Measurements from ENCODE around the gene C3orf22.

The C3orf22 gene

GRCh38 chr3:126530171-126531050, 28.3 kb downstream of the C3orf22 start:
- DNase-seq (ENCODE audit: low read depth), result no peak
- no peak overlapping the region for H3K4me3 ChIP-seq (ENCODE audit: low read depth, low read length)

DNA sequence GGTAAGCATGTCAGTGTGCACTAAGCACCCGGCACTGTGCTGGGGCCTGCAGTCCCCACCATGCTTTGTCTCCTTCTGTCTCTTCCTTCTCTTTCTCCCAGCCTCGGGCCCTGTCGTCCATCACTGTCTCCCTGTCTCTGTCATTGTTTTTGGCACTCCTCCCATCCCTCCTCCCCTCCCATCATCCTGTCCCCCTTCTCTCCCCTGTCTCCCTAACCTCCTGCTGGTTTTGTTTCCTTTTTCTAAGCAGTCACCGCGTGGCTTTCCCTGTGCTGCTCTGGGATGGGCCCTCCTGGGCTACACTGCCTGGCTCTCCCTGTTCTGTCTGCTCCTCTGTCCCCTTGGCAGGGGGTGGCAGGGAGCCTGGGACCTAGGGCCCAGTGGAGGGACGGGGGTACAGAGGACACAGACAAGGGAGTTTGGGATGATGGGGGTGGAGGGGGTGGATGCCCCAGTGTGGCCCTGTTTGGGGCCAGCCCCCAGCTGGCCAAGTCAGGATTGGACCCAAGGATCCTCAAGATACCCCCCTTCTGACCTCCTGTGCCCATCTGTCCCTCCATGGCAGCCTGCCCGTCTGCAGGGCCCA, 29.1 kb downstream of the C3orf22 start:
- H3K4me3 ChIP-seq (ENCODE audit: low read depth, low read length), result no peak overlapping the region
- no peak for DNase-seq (ENCODE audit: low read depth)

GRCh38 chr3:126528800-126529541, 29.8 kb downstream of the C3orf22 start:
- no peak for DNase-seq (ENCODE audit: low read depth)
- no peak overlapping the region for H3K4me3 ChIP-seq (ENCODE audit: low read depth, low read length)

GRCh38 chr3:126528419-126528799, 30.3 kb downstream of the C3orf22 start:
- no peak overlapping the region for H3K4me3 ChIP-seq (ENCODE audit: low read depth, low read length)
- no peak for DNase-seq (ENCODE audit: low read depth)

DNA sequence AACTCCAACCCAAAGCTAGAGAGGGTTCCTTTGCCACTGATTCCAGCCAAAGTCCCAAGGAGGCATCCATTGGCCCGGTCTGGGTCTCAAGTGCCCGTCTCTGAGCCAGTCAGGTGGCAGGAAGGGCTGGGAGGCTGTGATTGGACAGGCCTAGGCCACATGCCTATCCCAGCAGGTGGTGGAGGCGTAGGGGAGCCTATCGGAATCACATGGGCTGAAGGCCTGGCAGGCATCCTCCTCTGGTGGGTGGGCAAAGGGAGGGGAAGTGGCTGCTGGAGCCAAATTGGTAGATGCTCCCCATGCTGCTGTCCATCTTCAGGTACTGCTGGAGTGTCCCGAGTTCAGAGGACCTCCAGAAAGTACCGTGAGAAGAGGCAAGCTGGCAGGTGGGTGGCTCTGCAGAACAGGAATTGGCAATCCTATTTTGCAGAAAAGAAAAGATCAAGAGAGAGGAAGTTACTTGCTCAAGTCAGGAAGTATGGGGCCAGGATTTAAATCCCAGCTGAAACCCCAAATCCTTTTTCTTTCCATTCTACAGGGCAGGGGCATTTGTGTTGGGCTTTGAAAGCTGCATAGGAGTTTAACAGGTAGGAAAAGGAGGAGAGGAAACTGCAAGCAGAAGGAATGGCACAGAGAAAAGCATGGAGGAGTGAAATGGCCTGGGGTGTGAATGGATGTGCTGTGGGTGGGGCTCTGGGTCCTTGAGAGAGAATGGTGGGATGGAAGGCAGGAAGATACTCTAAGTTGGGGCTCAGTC, 31.1 kb downstream of the C3orf22 start:
- no peak overlapping the region for H3K4me3 ChIP-seq (ENCODE audit: low read depth, low read length)
- no peak for DNase-seq (ENCODE audit: low read depth)

DNA sequence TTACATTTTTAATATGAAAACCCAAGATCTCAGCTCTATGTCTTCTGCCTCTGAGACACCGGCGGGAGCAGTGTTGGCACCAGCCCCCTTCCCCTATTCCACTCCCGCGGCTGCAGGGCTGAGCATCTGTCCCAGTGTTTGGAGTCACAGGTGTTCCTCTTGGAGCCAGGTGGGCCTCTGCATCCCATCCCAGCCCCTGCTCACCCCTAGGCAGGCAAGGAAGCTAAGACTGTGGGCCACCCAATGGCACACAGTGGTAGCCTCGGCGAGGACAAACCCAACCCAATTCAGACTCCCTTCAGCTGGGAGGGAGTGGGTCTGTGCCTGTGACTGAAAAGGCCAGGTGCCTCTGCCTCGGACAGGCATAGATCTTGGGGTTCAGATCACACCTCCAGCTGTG, 31.7 kb downstream of the C3orf22 start:
- no peak for DNase-seq (ENCODE audit: low read depth)
- H3K4me3 ChIP-seq (ENCODE audit: low read depth, low read length), result no peak overlapping the region

- DNase-seq (ENCODE audit: low read depth), result no peak
- no peak overlapping the region for H3K4me3 ChIP-seq (ENCODE audit: low read depth, low read length)
Observed at GRCh38 chr3:126526668-126527005, 32.1 kb downstream of the C3orf22 start.

DNA sequence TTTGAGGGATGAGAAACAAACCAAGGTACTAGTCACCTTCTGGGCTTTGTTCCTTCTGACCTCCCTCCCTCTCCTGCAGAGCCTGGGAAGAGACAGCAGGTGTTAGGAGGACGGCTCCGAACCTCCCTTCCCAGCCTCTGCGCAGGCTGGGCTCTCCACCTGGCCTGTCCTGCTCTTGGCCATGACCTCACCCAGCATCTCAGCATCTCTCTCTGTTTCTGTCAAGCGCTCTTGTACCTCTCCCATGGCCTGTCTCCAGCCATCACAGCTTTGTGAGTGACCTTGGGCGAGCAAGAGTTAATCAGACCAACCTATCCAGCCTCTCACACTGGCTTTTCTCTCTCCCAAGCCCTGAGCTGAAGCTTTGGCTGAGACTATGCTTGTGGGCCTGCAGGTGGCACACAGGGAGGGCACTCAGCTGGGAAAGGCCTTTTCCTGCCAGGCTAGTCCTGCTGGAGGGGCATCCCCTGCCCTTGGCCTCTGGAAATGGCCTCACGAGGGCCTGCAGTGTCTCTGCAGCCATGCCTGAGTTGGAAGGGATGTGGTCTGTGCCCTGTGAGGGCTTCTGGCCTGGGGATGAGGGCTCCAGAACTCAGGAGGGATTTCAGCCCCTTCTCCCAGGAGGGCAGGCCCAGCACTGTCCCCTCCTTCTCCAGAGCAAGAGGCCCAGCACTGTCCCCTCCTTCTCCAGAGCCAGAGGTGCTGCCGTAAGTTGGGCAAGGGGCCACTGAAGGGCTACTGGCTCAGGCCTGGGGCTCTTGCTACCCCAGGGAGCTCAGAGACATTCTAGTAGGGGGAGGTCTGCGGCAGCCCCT, 32.7 kb downstream of the C3orf22 start:
- DNase-seq (ENCODE audit: low read depth), result no peak
- no peak overlapping the region for H3K4me3 ChIP-seq (ENCODE audit: low read depth, low read length)

- no peak for DNase-seq (ENCODE audit: low read depth)
- H3K4me3 ChIP-seq (ENCODE audit: low read depth, low read length), result no peak overlapping the region
Observed at GRCh38 chr3:126525091-126525852, 33.5 kb downstream of the C3orf22 start.

DNA sequence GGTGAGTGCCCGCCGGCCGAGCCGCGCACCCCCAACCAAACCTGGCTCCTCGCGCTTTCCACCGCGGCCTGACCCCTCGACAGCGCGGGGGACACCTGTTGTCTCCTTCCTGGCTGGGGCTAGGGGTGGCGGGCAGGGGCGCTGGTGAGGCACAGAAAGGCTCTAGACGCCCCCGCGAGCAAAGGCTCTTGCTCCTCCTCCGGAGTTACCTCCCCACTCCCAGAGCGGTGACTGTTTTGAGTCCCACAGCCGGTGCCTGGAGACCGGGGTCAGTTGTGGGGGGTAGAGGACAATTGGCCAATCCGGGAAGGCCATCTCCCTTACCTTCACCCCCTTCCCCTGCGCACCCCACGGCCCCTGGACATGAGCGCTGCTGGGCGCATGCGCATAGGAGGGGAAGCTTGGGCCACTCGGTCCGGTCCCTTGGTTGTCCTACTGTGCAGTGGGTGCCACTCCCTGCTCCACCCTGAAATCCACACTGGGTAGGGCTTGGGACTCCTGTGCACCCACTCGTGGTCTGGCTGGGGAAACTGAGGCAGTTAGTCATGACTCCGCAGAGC, 34.2 kb downstream of the C3orf22 start:
- H3K4me3 ChIP-seq (ENCODE audit: low read depth, low read length), result peak overlapping the region; percentile 37
- DNase-seq (ENCODE audit: low read depth), result no peak

- DNase-seq (ENCODE audit: low read depth), result no peak
- H3K4me3 ChIP-seq (ENCODE audit: low read depth, low read length), result peak within 1 kb of the TSS; percentile 37
Observed at GRCh38 chr3:126523745-126524428, 34.8 kb downstream of the C3orf22 start, which contains the start of gene CHST13. CHST13 (plus strand) TSS chr3:126524155; CDS start chr3:126524333, 178 bp downstream.

GRCh38 chr3:126522363-126522788, 36.4 kb downstream of the C3orf22 start:
- H3K4me3 ChIP-seq (ENCODE audit: low read depth, low read length), result no peak overlapping the region
- DNase-seq (ENCODE audit: low read depth), result no peak

DNA sequence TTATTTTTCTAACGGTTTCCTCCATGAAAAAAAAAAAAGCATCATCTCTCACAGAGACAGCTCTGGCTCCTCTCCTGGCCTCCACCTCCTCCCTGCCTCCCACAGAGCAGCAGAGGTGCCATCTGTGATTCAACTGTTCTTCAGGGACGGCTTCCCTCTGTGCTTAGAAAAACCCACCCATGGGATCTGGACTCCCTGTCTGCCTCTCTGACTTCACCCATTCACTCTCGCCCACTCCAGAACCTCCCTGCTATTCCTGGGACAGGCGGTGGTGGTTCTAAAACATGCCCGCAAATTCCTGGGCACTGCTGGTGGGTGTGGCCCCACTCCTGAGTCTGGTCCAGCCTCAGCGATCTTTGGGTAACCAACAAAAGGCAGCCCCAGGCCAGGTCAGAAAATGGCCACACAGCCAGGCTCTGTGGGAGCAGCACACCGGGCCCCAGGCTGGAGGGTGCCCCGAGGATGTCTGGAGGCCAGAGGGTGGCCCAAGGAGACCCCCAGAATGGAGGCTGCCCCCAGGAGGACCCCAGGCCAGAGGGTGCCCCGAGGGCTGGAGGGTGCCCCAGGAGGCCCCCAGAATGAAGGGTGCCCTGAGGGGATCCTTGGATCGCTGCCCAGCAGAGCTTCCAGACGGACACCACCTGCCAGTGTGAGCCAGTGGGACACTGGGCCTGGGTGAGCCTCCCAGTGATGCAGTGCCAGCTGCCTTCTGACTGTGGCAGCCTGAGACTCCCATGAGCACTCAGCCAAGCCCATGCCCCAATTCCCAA, 37.4 kb downstream of the C3orf22 start:
- H3K4me3 ChIP-seq (ENCODE audit: low read depth, low read length), result no peak overlapping the region
- DNase-seq (ENCODE audit: low read depth), result no peak

DNA sequence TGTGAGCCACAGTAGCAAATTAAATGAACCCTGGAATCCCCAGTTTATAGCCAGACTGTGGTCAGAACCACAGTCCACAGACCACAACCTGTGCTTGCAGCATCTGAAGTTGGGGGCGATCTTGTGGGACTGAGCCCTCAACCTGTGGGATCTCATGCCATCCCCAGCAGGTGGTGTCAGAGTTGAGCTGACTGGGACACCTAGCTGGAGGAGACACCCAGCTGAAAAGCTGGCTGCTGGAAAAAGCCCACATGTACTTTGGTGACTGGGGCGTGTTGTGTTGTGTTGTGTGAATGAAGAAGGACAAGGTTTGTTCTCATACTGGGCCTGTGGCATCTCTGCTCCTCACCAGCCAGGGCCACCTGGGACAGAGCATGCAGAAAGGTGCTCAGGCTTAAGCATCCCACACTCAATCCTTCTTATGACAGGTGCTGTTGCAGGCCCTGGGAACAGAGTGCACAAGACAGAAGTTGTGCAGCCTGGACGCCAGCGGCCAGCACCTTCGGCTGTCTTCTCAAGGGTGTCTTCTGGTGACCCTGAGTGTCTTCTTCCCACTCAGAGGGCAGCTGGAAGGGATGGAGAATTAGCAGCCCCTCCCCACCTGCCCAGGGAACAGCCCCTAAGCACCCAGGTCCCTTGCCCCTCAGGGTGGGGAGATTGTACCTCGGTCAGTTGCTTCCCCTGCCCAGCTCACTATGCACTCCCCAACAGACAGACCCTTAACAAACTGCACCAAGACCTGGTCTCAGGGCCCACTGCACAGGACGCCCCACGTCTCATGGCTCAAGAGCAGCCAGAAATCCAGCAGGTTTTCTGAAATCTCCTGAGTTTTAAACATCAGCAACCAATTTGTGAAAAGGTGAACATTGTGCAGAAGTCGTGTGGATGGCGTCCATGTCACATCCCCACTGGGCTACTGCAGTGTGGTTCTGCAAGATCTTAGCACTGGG, 39.0 kb downstream of the C3orf22 start:
- no peak for DNase-seq (ENCODE audit: low read depth)
- H3K4me3 ChIP-seq (ENCODE audit: low read depth, low read length), result no peak overlapping the region

DNA sequence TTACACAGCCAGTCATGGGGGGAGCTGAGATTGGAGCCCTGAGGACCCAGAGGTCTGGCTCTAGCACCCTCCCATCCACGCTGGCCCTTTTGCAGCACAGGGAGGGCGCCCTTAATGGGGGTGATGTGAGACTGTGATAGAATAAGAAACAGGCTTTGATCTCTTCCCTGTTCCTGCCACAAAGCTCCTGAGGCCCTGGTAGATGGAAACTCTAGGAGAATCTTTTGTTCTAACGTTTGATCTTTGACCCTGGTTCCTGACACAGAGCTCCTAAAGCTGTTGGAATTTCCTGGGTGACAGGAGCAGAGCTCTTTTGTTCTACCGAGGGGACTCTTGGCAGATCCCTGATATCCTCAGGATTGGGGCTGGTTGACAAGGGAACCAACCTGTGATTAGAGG, 40.0 kb downstream of the C3orf22 start:
- DNase-seq (ENCODE audit: low read depth), result no peak
- no peak overlapping the region for H3K4me3 ChIP-seq (ENCODE audit: low read depth, low read length)
